ENCODE measurements around the gene ZMYND8.

ZMYND8 gene

DNA sequence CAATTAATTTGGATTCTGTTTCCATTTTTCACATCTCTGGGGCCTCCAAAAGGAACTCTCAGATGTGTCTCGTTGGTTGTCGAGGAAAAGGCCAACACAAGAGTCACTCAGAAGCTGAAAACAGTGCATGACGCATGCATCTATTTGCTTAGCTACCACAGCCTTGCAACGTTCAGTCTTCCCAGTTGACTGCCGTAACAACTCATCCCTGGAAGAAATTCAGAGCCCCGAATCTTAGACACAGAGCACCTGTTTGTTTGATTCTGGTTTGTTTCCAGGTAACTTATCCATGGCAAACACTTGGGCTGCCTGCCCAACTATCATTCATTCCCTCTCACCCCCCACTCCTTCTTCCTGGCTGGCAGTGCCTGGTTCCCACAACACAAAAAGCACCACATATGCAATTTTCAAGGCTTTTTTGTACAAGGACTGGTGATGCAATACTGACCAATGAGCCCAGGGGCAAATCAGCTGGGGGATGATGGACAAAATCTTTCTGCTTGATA lies 60.5 kb downstream of the ZMYND8 start:
- H3K36me3 ChIP-seq (ENCODE audit: insufficient read depth, low read length) = peaks cover 96% of the 10 kb centered on the region
- H3K4me3 ChIP-seq (ENCODE audit: low read depth, low read length, poor library complexity, severe bottlenecking) = no peak overlapping the region
- no peaks in the 10 kb centered on the region for H3K79me2 ChIP-seq (ENCODE audit: insufficient read depth, low read length)
- no peak overlapping the region for H2AFZ ChIP-seq (ENCODE audit: low read length)
- no peak for TF ChIP-seq EZH2 (IDR thresholded peaks at IDR 0.05; ENCODE audit: borderline replicate concordance, low read length)
- no peaks in the 10 kb centered on the region for H3K9me2 ChIP-seq (ENCODE audit: low read depth, low read length)
- no peak overlapping the region for H3K9ac ChIP-seq (ENCODE audit: low read length)
- H3K27ac ChIP-seq (ENCODE audit: low read depth, low read length, poor library complexity, severe bottlenecking) = no peak overlapping the region
- H4K20me1 ChIP-seq (ENCODE audit: insufficient read depth, low read length) = no peaks in the 10 kb centered on the region
- no peak overlapping the region for H3K4me2 ChIP-seq (ENCODE audit: low read length)
- no peaks in the 10 kb centered on the region for H3K27me3 ChIP-seq (ENCODE audit: insufficient read depth, low read length)
- H3F3A ChIP-seq (ENCODE audit: insufficient read depth, low read length) = no peaks in the 10 kb centered on the region
- no peaks in the 10 kb centered on the region for H3K9me3 ChIP-seq (ENCODE audit: low read length)
- H3K4me1 ChIP-seq (ENCODE audit: insufficient read depth, low read length, severe bottlenecking) = no peaks in the 10 kb centered on the region

DNA sequence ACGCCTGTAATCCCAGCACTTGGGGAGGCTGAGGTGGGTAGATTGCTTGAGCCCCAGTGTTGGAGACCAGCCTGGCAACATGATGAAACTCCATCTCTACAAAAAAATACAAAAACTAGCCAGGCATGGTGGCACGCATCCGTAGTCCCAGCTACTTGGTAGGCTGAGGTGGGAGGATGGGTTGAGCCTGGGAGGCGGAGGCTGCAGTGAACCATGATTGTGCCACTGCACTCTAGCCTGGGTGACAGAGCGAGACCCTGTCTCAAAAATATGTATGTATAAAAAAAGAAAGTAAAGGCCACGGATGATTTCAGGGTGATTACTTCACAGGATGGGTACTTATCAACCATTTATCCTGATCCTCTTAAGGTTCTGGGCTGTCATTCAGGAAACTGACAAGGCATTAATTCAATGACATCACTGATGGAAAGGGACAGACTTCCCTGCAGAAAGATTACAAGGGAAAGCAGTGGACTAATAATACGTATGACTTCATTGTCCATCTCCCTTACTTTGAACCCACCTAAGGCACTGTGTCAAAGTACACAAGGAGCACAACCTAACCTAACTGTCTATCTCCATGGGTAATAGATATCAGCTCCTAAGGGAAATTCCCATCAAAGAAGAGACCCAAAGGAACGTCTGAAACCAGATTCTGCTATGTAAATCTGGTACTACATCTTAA lies 61.2 kb downstream of the ZMYND8 start:
- no peak overlapping the region for H3K4me3 ChIP-seq (ENCODE audit: low read depth, low read length, poor library complexity, severe bottlenecking)
- H3K27me3 ChIP-seq (ENCODE audit: insufficient read depth, low read length) = no peaks in the 10 kb centered on the region
- no peak overlapping the region for H3K9ac ChIP-seq (ENCODE audit: low read length)
- no peaks in the 10 kb centered on the region for H3K9me3 ChIP-seq (ENCODE audit: low read length)
- H3K36me3 ChIP-seq (ENCODE audit: insufficient read depth, low read length) = peaks cover 94% of the 10 kb centered on the region
- no peaks in the 10 kb centered on the region for H3K9me2 ChIP-seq (ENCODE audit: low read depth, low read length)
- H3F3A ChIP-seq (ENCODE audit: insufficient read depth, low read length) = no peaks in the 10 kb centered on the region
- H4K20me1 ChIP-seq (ENCODE audit: insufficient read depth, low read length) = no peaks in the 10 kb centered on the region
- no peaks in the 10 kb centered on the region for H3K4me1 ChIP-seq (ENCODE audit: insufficient read depth, low read length, severe bottlenecking)
- H3K4me2 ChIP-seq (ENCODE audit: low read length) = no peak overlapping the region
- no peak overlapping the region for H2AFZ ChIP-seq (ENCODE audit: low read length)
- TF ChIP-seq EZH2 (IDR thresholded peaks at IDR 0.05; ENCODE audit: borderline replicate concordance, low read length) = no peak
- TF ChIP-seq, protein P1, sequence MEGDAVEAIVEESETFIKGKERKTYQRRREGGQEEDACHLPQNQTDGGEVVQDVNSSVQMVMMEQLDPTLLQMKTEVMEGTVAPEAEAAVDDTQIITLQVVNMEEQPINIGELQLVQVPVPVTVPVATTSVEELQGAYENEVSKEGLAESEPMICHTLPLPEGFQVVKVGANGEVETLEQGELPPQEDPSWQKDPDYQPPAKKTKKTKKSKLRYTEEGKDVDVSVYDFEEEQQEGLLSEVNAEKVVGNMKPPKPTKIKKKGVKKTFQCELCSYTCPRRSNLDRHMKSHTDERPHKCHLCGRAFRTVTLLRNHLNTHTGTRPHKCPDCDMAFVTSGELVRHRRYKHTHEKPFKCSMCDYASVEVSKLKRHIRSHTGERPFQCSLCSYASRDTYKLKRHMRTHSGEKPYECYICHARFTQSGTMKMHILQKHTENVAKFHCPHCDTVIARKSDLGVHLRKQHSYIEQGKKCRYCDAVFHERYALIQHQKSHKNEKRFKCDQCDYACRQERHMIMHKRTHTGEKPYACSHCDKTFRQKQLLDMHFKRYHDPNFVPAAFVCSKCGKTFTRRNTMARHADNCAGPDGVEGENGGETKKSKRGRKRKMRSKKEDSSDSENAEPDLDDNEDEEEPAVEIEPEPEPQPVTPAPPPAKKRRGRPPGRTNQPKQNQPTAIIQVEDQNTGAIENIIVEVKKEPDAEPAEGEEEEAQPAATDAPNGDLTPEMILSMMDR (IDR thresholded peaks at IDR 0.05; ENCODE audit: low read length) = no peak
- no peaks in the 10 kb centered on the region for H3K79me2 ChIP-seq (ENCODE audit: insufficient read depth, low read length)
- H3K27ac ChIP-seq (ENCODE audit: low read depth, low read length, poor library complexity, severe bottlenecking) = no peak overlapping the region

DNA sequence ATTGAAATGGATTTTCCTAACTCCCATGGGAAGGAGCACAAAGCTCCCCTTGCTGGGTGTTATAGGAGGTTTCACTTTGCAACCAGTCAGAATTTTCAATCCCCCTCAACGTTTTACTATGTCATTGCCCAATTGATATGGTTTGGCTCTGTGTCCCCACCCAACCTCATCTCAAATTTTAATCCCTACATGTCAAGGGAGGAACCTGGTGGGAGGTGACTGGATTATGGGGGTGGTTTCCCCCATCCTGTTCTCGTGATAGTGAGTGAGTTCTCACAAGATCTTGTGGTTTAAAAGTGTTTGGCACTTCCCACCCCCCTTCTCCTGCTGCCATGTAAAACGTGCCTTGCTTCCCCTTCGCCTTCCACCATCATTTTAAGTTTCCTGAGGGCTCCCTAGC lies 62.9 kb downstream of the ZMYND8 start:
- Histone ChIP-seq H2AFZ (ENCODE audit: low read length) (no peak overlapping the region), H3K79me2 (ENCODE audit: insufficient read depth, low read length) (no peaks in the 10 kb centered on the region), H3K9me3 (ENCODE audit: low read length) (no peaks in the 10 kb centered on the region), H3K4me2 (ENCODE audit: low read length) (no peak overlapping the region), H3K36me3 (ENCODE audit: insufficient read depth, low read length) (peaks cover 95% of the 10 kb centered on the region), H3K9me2 (ENCODE audit: low read depth, low read length) (no peaks in the 10 kb centered on the region), H3F3A (ENCODE audit: insufficient read depth, low read length) (no peaks in the 10 kb centered on the region), H3K4me1 (ENCODE audit: insufficient read depth, low read length, severe bottlenecking) (no peaks in the 10 kb centered on the region), H3K27me3 (ENCODE audit: insufficient read depth, low read length) (no peaks in the 10 kb centered on the region), H3K9ac (ENCODE audit: low read length) (no peak overlapping the region), H4K20me1 (ENCODE audit: insufficient read depth, low read length) (no peaks in the 10 kb centered on the region), H3K4me3 (ENCODE audit: low read depth, low read length, poor library complexity, severe bottlenecking) (no peak overlapping the region), H3K27ac (ENCODE audit: low read depth, low read length, poor library complexity, severe bottlenecking) (no peak overlapping the region)
- TF ChIP-seq, protein P1 (IDR thresholded peaks at IDR 0.05; ENCODE audit: low read length) = no peak

DNA sequence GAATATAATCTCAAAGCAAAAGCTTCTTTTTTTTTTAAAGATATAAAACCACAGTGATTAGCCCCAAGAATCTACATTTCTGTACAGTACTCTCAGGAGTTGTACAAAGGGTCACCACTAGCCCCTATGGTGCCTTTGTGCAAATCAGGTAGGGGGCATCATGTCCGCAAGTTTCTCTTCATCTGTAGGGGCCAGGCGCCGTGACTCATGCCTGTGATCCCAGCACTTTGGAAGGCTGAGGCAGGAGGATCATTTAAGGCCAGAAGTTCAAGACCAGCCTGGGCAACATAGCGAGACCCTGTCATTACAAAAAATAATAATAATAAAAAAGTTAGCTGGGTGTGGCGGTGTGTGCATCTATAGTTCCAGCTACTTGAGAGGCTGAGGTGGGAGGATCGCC lies 63.9 kb downstream of the ZMYND8 start:
- TF ChIP-seq EZH2 (IDR thresholded peaks at IDR 0.05; ENCODE audit: borderline replicate concordance, low read length) = no peak
- TF ChIP-seq, protein P1 (IDR thresholded peaks at IDR 0.05; ENCODE audit: low read length) = no peak
- Histone ChIP-seq H4K20me1 (ENCODE audit: insufficient read depth, low read length) (no peaks in the 10 kb centered on the region), H3K27me3 (ENCODE audit: insufficient read depth, low read length) (no peaks in the 10 kb centered on the region), H3K4me1 (ENCODE audit: insufficient read depth, low read length, severe bottlenecking) (no peaks in the 10 kb centered on the region), H3K79me2 (ENCODE audit: insufficient read depth, low read length) (no peaks in the 10 kb centered on the region), H3K4me2 (ENCODE audit: low read length) (no peak overlapping the region), H2AFZ (ENCODE audit: low read length) (no peak overlapping the region), H3F3A (ENCODE audit: insufficient read depth, low read length) (no peaks in the 10 kb centered on the region), H3K36me3 (ENCODE audit: insufficient read depth, low read length) (peaks cover 95% of the 10 kb centered on the region), H3K9ac (ENCODE audit: low read length) (no peak overlapping the region), H3K9me2 (ENCODE audit: low read depth, low read length) (no peaks in the 10 kb centered on the region), H3K9me3 (ENCODE audit: low read length) (no peaks in the 10 kb centered on the region), H3K4me3 (ENCODE audit: low read depth, low read length, poor library complexity, severe bottlenecking) (no peak overlapping the region), H3K27ac (ENCODE audit: low read depth, low read length, poor library complexity, severe bottlenecking) (no peak overlapping the region)

Data from OCI-LY1 (cell line).